ENCODE results near the gene DNM3.

DNM3 gene

DNA sequence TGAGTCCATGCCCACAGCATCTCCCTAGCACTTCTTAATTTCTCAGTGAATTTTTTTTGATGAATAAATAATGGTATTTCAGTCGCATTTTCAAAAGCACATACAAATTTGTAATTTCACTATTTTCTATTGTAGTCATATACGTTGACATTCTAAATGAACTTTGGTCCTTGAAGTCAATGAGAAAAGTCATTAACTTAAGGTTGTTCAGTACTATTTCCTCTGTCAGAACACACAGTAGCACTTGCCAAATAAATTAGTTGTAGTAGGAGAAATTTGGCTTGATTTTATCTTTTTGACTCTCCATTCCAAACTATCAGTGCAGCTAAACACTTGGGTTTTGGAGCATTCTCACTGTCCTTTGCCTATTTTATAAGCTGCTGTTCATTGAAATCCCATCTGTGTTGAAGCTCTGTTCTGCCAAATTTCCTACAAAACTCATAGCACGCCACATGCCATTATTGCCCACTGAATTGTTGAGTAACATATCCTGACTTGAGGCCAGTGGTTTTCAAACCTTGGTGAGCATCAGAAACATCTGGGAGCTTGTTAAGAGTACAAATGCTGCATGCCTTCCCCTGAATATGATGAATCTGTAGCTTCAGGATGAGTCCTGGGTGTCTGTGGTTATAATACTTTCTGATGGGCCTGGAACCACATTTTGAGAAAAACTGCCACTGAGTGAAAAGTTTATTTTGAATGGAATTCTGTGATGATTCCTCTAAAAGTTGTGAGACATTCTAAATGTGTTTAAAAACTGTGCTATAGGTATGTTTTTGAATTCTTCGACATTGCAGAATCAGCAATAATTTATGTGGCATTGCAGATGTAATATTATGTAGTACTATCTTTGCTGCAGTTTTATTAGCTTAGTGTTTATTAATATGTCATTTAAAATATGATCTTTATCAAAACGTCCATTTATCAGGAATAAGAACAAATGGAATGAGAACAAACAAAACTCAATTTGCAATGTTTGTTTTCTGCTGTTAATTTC, 78.9 kb downstream of the DNM3 start:
- no peak for DNase-seq (ENCODE audit: low read depth)

GRCh38 chr1:171922999-171923398, 81.7 kb downstream of the DNM3 start:
- peak; percentile 6 for DNase-seq (ENCODE audit: low read depth)

DNA sequence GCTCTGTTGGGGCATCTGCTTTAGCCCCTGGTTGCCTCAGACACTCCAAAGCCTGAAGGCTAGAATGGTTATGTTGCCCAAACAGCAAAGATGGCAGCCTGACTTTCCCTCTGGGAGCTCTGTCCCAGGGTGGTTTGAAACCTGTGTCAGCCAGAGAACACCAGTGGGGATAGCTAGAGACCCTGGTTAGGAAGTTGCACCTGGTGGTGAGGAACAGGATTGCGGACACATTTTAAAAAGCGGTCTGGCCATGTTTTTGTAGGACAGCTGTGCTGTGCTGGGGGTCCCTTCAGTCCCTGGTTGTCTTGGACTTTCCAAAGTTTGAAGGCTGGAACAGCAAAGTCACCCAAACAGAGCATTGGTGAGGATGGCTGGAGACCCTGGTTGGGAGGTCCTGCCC, 87.8 kb downstream of the DNM3 start:
- DNase-seq (ENCODE audit: low read depth): no peak

- DNase-seq (ENCODE audit: low read depth): no peak
Observed at GRCh38 chr1:171931752-171932151, 90.5 kb downstream of the DNM3 start.

DNA sequence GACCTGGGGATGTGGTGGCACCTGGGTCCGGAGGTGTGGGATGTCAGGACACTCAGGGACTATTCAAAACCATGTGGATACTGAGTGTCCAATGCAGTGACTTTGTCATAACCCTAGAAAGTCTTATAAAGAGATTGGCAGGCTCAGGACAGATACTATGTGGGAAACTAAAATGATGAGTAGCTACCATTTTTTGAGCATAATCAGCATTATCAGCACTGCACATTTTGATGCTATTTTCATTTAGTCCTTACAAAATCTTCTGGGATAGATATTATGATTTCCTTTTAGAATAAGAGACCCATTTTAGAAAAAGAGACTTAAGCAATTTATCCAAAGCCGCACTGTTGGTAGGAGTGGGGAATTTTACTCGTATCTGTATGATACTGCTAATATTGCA, 93.4 kb downstream of the DNM3 start:
- DNase-seq (ENCODE audit: low read depth): no peak

DNA sequence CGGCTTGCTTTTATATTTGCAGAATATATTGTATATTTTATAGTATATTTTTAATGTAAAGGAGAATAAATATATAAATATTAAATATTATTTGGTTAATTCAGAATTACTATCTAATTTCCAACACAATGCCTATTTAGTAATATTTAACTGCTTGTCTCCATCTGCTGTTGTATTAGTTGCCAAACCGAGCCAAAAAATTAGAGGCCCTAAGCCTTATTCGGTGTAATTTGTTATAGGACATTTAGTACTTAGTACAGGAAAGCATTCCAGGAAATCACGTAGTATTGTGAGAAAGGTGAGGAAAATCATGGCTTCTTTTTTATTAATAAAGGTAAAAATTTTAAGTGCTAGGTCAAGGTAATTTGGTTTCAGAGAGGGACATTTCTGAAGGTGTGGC, 93.8 kb downstream of the DNM3 start:
- no peak for DNase-seq (ENCODE audit: low read depth)

GRCh38 chr1:171935664-171936063, 94.4 kb downstream of the DNM3 start:
- DNase-seq (ENCODE audit: low read depth): no peak

DNA sequence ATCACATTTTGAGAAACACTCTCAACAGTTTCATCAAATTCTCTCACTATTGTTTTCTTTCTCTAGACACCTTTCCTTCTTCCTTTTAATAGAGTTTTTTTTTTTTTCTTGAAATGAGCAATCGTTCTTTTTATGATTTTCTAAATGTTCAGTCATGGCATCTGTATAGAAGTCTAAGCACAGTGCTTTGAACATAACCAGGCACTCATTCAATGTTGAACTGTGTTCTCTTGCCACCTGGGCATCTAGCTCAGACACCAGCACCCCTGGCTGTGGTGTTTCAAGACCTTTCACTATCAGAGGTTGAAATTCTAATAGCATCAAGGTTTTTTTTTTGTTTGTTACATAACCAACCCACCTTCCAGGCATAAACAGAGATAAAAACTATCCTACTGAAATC, 96.6 kb downstream of the DNM3 start:
- no peak for DNase-seq (ENCODE audit: low read depth)

DNA sequence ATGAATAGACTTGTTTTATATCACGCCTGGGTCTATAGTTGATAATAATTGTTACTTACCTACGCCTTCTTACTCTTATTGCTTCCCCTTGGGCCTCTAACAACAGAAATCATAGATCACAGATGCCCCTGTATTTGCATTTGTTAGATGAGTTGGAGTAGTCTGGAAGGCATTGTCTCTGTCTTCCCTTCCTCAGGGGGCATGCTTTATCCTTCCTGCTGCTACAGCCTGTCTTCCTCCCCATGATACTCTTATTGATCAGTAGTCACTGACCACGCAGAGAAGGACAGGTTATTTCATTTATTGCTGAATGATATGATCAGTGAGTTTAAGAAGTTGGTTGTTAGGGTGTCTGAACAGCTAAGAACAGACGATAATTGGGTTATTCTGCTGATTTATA, 98.4 kb downstream of the DNM3 start:
- DNase-seq (ENCODE audit: low read depth): no peak

GRCh38 chr1:171940368-171940767, 99.1 kb downstream of the DNM3 start:
- peak; percentile 0 for DNase-seq (ENCODE audit: low read depth)

DNA sequence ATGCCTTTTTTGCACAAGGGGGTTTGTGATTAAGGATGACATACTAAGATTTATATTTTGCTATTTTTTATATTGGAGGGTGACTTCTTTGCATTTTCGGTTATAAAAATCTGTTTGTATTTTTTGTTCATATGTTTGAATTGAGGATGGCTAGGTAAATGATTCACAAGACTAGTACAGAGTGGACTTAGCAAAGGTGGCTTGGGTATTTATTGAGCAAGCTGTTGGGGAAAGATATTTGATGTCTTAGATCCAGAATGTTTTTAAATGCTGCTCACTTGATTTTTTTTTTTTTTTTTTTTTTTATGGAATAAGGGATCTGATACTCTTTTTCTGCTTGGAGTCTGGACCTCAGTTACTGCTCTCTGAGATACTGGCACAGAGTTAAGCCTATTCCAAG, 100.6 kb downstream of the DNM3 start:
- DNase-seq (ENCODE audit: low read depth): no peak

- no peak for DNase-seq (ENCODE audit: low read depth)
Observed at GRCh38 chr1:171943973-171944561, 102.8 kb downstream of the DNM3 start.

DNA sequence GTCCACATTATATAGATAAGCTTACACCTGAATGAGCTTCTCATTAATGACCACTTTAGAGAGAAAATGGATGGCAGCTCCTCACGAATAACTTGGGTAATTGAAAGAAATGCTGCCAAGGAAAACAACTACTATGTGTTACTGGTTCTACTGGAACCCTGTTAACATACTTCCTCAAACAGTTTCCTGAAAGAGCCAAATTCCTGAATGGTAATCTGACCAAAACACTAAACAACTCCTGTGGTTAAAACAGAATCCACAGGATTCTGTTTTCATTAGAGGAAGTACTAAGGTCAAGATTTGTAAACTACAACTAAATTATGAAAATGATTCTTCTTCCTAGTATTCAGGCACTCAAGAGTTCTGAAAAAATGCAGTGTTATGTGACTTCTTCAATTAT, 107.2 kb downstream of the DNM3 start:
- no peak for DNase-seq (ENCODE audit: low read depth)

DNA sequence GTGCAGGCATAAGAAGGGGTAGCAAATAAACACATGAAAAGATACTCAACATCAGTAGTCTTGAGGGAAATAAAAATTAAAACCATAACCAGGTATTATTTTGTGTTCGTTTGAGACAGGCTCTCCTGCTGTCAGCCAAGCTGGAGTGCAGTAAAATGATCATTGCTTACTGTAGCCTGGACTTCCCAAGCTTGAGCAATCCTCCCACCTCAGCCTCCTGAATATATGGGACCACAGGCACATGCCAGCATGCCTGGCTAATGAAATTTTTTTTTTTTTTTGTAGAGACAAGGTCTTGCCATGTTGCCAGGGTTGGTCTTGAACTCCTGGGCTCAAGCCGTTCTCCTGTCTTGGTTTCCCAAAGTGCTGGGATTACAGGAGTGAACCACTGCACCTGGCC, 108.0 kb downstream of the DNM3 start:
- no peak for DNase-seq (ENCODE audit: low read depth)

- no peak for DNase-seq (ENCODE audit: low read depth)
Observed at GRCh38 chr1:171953835-171954234, 112.5 kb downstream of the DNM3 start.

DNA sequence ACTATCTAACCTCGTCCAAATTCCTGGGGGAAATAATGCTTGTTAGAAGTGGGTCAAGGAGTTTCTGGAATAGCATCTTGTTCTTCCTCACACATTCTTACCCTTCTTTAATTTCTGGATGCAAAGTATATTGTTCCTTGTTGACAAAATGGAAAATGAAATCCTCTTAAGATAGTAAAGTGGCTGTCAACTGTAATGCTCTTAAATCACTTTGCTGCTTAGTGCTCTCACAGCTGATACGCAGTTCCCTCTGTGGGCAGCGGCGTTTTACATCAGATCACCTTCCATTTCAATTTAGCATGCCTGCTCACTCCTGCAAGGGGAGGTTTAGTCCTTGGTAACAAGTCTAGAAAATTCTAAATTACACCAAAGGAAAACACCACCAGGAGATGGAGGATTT, 113.1 kb downstream of the DNM3 start:
- DNase-seq (ENCODE audit: low read depth): no peak

GRCh38 chr1:171961861-171962260, 120.6 kb downstream of the DNM3 start:
- no peak for DNase-seq (ENCODE audit: low read depth)

GRCh38 chr1:171963762-171964161, 122.5 kb downstream of the DNM3 start:
- DNase-seq (ENCODE audit: low read depth): no peak

DNA sequence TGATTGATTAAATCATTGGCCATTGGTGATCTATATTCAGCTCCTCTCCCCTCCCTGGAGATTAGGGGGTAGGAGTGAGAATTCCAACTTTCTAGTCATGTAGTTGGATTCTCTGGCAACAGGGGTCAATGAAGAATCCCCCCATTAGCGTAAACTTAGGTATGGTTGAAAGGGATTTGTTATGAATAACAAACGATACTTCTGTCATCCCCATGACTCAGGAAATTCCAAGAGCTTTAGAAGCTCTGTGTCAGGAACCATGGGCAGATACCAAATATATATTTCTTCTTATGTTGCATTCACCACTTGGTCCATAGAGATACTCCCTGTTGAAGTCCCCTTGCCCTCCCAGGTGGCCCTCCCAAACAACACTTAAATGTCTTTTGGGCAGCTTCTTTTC, 124.5 kb downstream of the DNM3 start:
- DNase-seq (ENCODE audit: low read depth): peak; percentile 27

DNA sequence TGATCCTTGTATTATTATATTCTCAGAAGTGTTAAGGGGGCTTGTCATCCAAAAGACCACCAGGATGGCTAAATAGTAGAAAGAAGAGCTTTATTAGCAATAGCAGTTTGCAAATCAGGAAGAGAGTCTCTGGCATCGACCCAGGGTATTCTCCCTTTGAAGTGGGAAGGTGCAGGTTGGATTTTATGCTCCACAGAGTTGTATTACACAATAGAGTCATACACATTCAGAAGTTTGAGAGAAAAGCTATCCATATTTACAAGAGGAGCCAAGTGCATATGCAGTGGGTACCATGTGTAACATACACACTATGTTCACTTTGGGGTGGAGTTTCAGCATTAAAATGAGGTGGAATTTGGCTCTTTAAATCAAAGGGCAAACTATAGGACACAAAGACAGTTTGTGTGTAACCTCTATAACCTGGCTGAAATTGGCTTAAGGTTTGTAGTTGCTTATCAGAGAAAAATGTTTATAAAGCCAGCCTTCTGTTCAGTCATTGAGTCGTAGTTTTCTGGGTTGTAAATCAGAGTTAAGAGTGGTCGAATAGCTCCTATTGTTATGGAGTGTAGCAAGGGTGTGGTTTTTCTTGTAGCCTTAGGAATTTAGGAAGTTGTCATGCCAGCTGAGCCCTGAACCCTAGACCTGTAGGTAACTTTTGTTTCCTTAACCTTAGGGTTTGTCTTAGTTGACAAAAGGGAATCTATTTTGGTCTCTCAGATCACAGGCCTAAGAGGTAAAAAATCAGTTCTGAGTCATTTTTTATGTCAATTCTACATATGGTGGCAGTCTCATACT, 125.3 kb downstream of the DNM3 start:
- DNase-seq (ENCODE audit: low read depth): no peak

GRCh38 chr1:171969226-171969625, 127.9 kb downstream of the DNM3 start:
- DNase-seq (ENCODE audit: low read depth): no peak

- DNase-seq (ENCODE audit: low read depth): no peak
Observed at GRCh38 chr1:171969813-171970212, 128.5 kb downstream of the DNM3 start.

DNA sequence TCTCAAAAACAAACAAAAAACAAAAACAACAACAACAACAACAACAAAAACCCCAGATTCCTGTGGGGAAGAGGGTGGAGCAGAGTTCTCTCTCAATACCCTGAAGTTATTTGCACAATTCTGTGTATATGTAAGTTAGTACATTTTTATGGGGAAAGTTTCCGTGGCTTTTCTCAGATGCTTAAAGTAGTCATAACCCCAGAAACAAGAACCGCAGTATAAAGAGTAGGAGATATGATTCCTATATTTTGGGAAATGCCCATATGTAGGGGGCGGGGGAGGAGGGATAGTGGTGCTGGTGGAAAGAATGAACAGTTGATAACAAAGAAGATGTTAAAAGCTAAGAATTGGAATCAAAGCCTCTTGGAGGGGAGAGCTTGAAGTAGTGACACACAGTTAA, 131.5 kb downstream of the DNM3 start:
- no peak for DNase-seq (ENCODE audit: low read depth)
